DND-41 (cell line): ENCODE results near the gene ADM.

ENCODE experiments used
- ATAC-seq: fragments of 200-7000 bp; cut with Tn5 transposase; 3 replicates; pipeline ENCODE4 v1.9.1; 2021; ENCODE audit warnings: low read depth; ENCODE audit not compliant: insufficient read depth
- DNase-seq: peaks from one replicate; pipeline ENCODE4 v3.0.0-alpha.2; 2020
- H2AFZ ChIP-seq: 2 replicates; pipeline ENCODE4 v1.6.0; 2012; ENCODE audit warnings: low read depth, low read length
- H3K27ac ChIP-seq: 2 replicates; pipeline ENCODE4 v1.5.1; 2012; ENCODE audit warnings: low read length, inconsistent platforms
- H3K27me3 ChIP-seq: fragments of 200-600 bp; sonication (generic); 2 replicates; pipeline ENCODE4 v1.6.0; 2012; ENCODE audit warnings: low read length, mild to moderate bottlenecking, inconsistent platforms; ENCODE audit not compliant: insufficient read depth, poor library complexity
- H3K36me3 ChIP-seq: 2 replicates; pipeline ENCODE4 v1.5.1; 2012; ENCODE audit warnings: low read length, inconsistent platforms; ENCODE audit not compliant: insufficient read depth
- H3K4me1 ChIP-seq: 2 replicates; pipeline ENCODE4 v1.5.1; 2012; ENCODE audit warnings: mild to moderate bottlenecking, low read length; ENCODE audit not compliant: insufficient read depth
- H3K4me2 ChIP-seq: 2 replicates; pipeline ENCODE4 v1.6.0; 2012; ENCODE audit warnings: mild to moderate bottlenecking, moderate library complexity, low read length, inconsistent platforms; ENCODE audit not compliant: insufficient read depth
- H3K4me3 ChIP-seq, 2 experiments: fragments of 200-600 bp in 1 of 2; shearing (Covaris generic) in 1 of 2; 2 replicates each; pipeline ENCODE4 v1.5.1; 2012 to 2016; ENCODE audit warnings: inconsistent platforms in 2 of 2, low read length in 2 of 2, mild to moderate bottlenecking in 2 of 2, low read depth in 1 of 2, moderate library complexity in 1 of 2
- H3K79me2 ChIP-seq: 2 replicates; pipeline ENCODE4 v1.6.0; 2012; ENCODE audit warnings: low read length, inconsistent platforms; ENCODE audit not compliant: insufficient read depth
- H3K9ac ChIP-seq: 2 replicates; pipeline ENCODE4 v1.6.0; 2012; ENCODE audit warnings: low read depth, mild to moderate bottlenecking, inconsistent platforms, low read length, moderate library complexity
- H3K9me3 ChIP-seq: 2 replicates; pipeline ENCODE4 v1.5.1; 2012; ENCODE audit warnings: low read length, moderate library complexity, mild to moderate bottlenecking, inconsistent platforms; ENCODE audit not compliant: insufficient read depth, severe bottlenecking
- H4K20me1 ChIP-seq: 2 replicates; pipeline ENCODE4 v1.6.0; 2012; ENCODE audit warnings: low read length; ENCODE audit not compliant: insufficient read depth
- EZH2 ChIP-seq: IDR thresholded peaks from 3 replicates; pipeline ENCODE4 v1.6.1; 2012; ENCODE audit warnings: borderline replicate concordance, low read depth, mild to moderate bottlenecking, moderate library complexity, low read length, inconsistent platforms; ENCODE audit not compliant: severe bottlenecking
- TF ChIP-seq, protein P1 (sequence below): IDR thresholded peaks from 2 replicates; pipeline ENCODE4 v1.5.1; 2012; ENCODE audit warnings: borderline replicate concordance, low read length, moderate library complexity, mild to moderate bottlenecking; ENCODE audit not compliant: poor library complexity, severe bottlenecking; ENCODE audit errors: extremely low read depth

ADM gene

DNA sequence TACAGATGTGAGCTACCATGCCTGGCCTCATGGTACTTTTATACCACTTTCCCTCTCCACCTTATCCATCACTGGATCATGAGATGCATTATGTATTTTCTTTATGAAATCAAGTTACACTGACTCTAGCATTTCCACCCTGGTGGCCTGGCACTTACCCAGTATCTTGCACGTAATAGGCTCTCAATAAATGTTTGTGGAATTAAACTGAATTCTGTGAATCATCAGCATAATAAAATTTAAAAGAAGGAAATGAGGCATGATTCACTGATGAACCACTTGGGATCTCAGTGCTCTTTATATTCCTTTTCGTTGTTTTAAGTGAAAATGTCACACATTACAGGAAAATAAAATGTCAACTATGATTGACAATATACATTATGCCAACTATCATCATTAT lies 25.1 kb downstream of the ADM start:
- Histone ChIP-seq H4K20me1 (no peaks in the 10 kb centered on the region), H2AFZ (no peak overlapping the region), H3K4me2 (no peak overlapping the region), H3K36me3 (no peaks in the 10 kb centered on the region), H3K27ac (no peak overlapping the region), H3K9me3 (no peaks in the 10 kb centered on the region), H3K27me3 (peaks cover 22% of the 10 kb centered on the region), H3K4me1 (no peaks in the 10 kb centered on the region), H3K79me2 (no peaks in the 10 kb centered on the region), H3K9ac (no peak overlapping the region), H3K4me3 (no peak overlapping the region)
- ATAC-seq (no peak), DNase-seq (no peak)
- TF ChIP-seq EZH2 = no peak
- TF ChIP-seq, protein P1, sequence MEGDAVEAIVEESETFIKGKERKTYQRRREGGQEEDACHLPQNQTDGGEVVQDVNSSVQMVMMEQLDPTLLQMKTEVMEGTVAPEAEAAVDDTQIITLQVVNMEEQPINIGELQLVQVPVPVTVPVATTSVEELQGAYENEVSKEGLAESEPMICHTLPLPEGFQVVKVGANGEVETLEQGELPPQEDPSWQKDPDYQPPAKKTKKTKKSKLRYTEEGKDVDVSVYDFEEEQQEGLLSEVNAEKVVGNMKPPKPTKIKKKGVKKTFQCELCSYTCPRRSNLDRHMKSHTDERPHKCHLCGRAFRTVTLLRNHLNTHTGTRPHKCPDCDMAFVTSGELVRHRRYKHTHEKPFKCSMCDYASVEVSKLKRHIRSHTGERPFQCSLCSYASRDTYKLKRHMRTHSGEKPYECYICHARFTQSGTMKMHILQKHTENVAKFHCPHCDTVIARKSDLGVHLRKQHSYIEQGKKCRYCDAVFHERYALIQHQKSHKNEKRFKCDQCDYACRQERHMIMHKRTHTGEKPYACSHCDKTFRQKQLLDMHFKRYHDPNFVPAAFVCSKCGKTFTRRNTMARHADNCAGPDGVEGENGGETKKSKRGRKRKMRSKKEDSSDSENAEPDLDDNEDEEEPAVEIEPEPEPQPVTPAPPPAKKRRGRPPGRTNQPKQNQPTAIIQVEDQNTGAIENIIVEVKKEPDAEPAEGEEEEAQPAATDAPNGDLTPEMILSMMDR = no peak

DNA sequence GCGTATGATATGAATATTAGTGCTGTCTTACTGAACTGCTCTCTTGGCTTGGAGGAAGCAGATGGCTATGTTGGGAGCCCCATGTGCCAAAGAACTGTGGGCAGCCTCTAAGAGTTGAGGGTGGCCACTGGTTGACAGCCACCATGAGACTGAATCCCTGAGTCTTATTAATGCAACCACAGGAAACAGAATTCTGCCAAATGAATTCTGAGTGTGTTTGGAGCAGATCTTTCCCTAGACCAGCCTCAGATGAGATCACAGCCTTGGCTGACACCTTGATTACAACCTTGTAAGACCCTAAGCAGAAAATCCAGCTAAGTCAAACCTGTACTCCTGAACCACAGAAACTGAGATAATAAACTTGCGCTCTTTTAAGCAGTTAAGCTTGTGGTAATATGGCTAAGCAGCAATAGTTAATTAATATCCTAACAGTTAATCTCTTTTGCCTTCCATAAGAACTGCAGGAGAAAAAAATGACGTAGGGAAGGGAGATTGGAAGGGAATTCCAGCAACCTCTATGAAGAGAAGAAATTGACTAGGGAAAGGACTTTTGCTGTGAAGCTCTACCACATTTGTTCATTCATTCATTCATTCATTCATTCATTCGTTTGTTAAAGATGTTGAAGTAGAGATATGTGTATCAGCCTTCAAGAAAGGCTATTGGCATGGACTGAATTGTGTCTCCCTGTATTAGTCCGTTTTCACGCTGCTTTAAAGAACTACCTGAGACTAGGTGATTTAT lies 26.8 kb downstream of the ADM start:
- H3K79me2 ChIP-seq = no peaks in the 10 kb centered on the region
- no peaks in the 10 kb centered on the region for H3K36me3 ChIP-seq
- H3K27me3 ChIP-seq = peaks cover 9% of the 10 kb centered on the region
- H3K9me3 ChIP-seq = no peaks in the 10 kb centered on the region
- H3K4me1 ChIP-seq = no peaks in the 10 kb centered on the region
- no peak overlapping the region for H3K4me3 ChIP-seq
- no peak for ATAC-seq
- no peak overlapping the region for H3K27ac ChIP-seq
- no peak for DNase-seq
- H4K20me1 ChIP-seq = no peaks in the 10 kb centered on the region
- H3K4me2 ChIP-seq = no peak overlapping the region
- TF ChIP-seq EZH2 = no peak
- TF ChIP-seq, protein P1 = no peak
- no peak overlapping the region for H2AFZ ChIP-seq
- no peak overlapping the region for H3K9ac ChIP-seq

DNA sequence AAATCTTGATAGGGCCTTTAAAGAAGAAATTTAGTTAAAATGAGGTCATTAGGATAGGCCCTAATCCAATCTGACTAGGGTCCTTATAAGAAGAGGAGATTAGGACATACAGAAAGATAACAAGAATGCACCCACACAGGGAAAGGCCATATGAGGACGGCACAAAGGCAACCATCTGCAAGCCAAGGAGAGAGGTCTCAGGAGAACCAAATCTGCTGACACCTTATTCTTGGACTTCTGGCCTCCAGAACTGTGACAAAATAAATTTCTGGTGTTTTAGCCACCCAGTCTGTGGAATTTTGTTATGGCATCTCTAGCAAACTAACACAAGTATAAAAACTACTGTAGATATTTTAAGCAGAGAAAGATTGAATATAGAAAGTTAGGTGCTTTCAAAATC lies 28.6 kb downstream of the ADM start:
- H3K27ac ChIP-seq = no peak overlapping the region
- H3K79me2 ChIP-seq = no peaks in the 10 kb centered on the region
- TF ChIP-seq, protein P1 = no peak
- TF ChIP-seq EZH2 = no peak
- no peak overlapping the region for H2AFZ ChIP-seq
- no peak for DNase-seq
- ATAC-seq = no peak
- no peaks in the 10 kb centered on the region for H3K9me3 ChIP-seq
- H3K36me3 ChIP-seq = no peaks in the 10 kb centered on the region
- H3K4me3 ChIP-seq = no peak overlapping the region
- no peaks in the 10 kb centered on the region for H4K20me1 ChIP-seq
- peaks cover 3% of the 10 kb centered on the region for H3K27me3 ChIP-seq
- H3K9ac ChIP-seq = no peak overlapping the region
- H3K4me1 ChIP-seq = no peaks in the 10 kb centered on the region
- H3K4me2 ChIP-seq = no peak overlapping the region
